ENCODE results near the gene CD14. TPM values are rescaled to one million over a fixed set of nuclear protein-coding genes. Genes with fewer than 3 reads are reported as not detected.

Gene CD14
- total RNA-seq (23.7 TPM), polyA plus RNA-seq (48.6 TPM)
- long read RNA-seq, donor 1 = 0 reads
- long read RNA-seq, donor 2 = 0 reads
- long read RNA-seq, donor 3, transcript CD14-201 (2 exons, 1,886 nt) = major isoform, 10 of 11 reads
- long read RNA-seq, donor 3, partial matches to known transcripts = 0 of 11 reads
- long read RNA-seq, donor 3, other reads (novel, unspliced or antisense) = 0 of 11 reads
- long read RNA-seq, donor 4, transcript CD14-201 (2 exons, 1,886 nt) = major isoform, 5 of 6 reads
- long read RNA-seq, donor 4, partial matches to known transcripts = 0 of 6 reads
- long read RNA-seq, donor 4, other reads (novel, unspliced or antisense) = 0 of 6 reads
- long read RNA-seq, donor 5, transcript CD14-201 (2 exons, 1,886 nt) = major isoform, 35 of 36 reads
- long read RNA-seq, donor 5, partial matches to known transcripts = 0 of 36 reads
- long read RNA-seq, donor 5, other reads (novel, unspliced or antisense) = 0 of 36 reads
- long read RNA-seq, donor 6, transcript CD14-201 (2 exons, 1,886 nt) = major isoform, 8 of 9 reads
- long read RNA-seq, donor 6, partial matches to known transcripts = 0 of 9 reads
- long read RNA-seq, donor 6, other reads (novel, unspliced or antisense) = 0 of 9 reads
- long read RNA-seq, donor 7, transcript CD14-201 (2 exons, 1,886 nt) = major isoform, 7 of 8 reads
- long read RNA-seq, donor 7, partial matches to known transcripts = 0 of 8 reads
- long read RNA-seq, donor 7, other reads (novel, unspliced or antisense) = 0 of 8 reads
- long read RNA-seq, donor 8, transcript CD14-201 (2 exons, 1,886 nt) = major isoform, 8 of 8 reads
- long read RNA-seq, donor 8, partial matches to known transcripts = 0 of 8 reads
- long read RNA-seq, donor 8, other reads (novel, unspliced or antisense) = 0 of 8 reads
- long read RNA-seq, donor 9, transcript CD14-201 (2 exons, 1,886 nt) = major isoform, 7 of 8 reads
- long read RNA-seq, donor 9, partial matches to known transcripts = 0 of 8 reads
- long read RNA-seq, donor 9, other reads (novel, unspliced or antisense) = 0 of 8 reads
- long read RNA-seq, donor 10, transcript CD14-201 (2 exons, 1,886 nt) = major isoform, 15 of 15 reads
- long read RNA-seq, donor 10, partial matches to known transcripts = 0 of 15 reads
- long read RNA-seq, donor 10, other reads (novel, unspliced or antisense) = 0 of 15 reads

GRCh38 chr5:140633021-140633471 is at the start of gene CD14:
Gene CD14, minus strand, starts transcription at chr5:140633175. Its CDS starts 104 bp downstream, at chr5:140633071.
- Histone ChIP-seq H3K4me1 (ENCODE audit: control insufficient read depth in 2 of 2, insufficient read depth in 2 of 2, low read length in 2 of 2) (peaks cover 11 to 17% of the 10 kb centered on the region in 2 donors), H3K9me3 (ENCODE audit: control insufficient read depth in 2 of 2, insufficient read depth in 1 of 2, low read length in 1 of 2) (peaks cover 0 to 2% of the 10 kb centered on the region in 2 donors), H3K4me3 (ENCODE audit: low read length in 2 of 2) (peak within 1 kb of the TSS; percentile 29 to 55), H3K27me3 (ENCODE audit: control insufficient read depth in 2 of 2, insufficient read depth in 1 of 2, low read length in 1 of 2) (peaks cover 26 to 54% of the 10 kb centered on the region in 2 donors), H3K27ac (ENCODE audit: low read depth in 1 of 2, low read length in 1 of 2) (peak within 1 kb of the TSS in 1 of 2 donors; percentile 42), H3K36me3 (ENCODE audit: control insufficient read depth in 2 of 2, insufficient read depth in 2 of 2, low read length in 1 of 2) (no peaks in the 10 kb centered on the region)
- WGBS = 15% methylated on average over 16 of the region's 16 CpGs
- DNase-seq (ENCODE audit: low read depth in 6 of 9, low spot score in 9 of 9) = no peak

- 98% methylated on average over 7 of the region's 7 CpGs for WGBS
These were observed 46.0 kb upstream of the CD14 start for GRCh38 chr5:140678993-140679392.

GRCh38 chr5:140677947-140678346 is 45.0 kb upstream of the CD14 start:
- H3K36me3 ChIP-seq (ENCODE audit: control insufficient read depth in 2 of 2, insufficient read depth in 2 of 2, low read length in 1 of 2) = peaks cover 70 to 76% of the 10 kb centered on the region in 2 donors
- WGBS = 81% methylated on average over 3 of the region's 3 CpGs
- no peak for DNase-seq (ENCODE audit: low read depth in 6 of 9, low spot score in 9 of 9)

More at GRCh38 chr5:140678993-140679392, 46.0 kb upstream of the CD14 start:
- DNase-seq (ENCODE audit: low read depth in 6 of 9, low spot score in 9 of 9) = no peak
- no peak overlapping the region for H3K27ac ChIP-seq (ENCODE audit: low read depth in 1 of 2, low read length in 1 of 2)
- no peak overlapping the region for H3K4me3 ChIP-seq (ENCODE audit: low read length in 2 of 2)
- no peaks in the 10 kb centered on the region for H3K27me3 ChIP-seq (ENCODE audit: control insufficient read depth in 2 of 2, insufficient read depth in 1 of 2, low read length in 1 of 2)
- H3K4me1 ChIP-seq (ENCODE audit: control insufficient read depth in 2 of 2, insufficient read depth in 2 of 2, low read length in 2 of 2) = no peaks in the 10 kb centered on the region
- H3K9me3 ChIP-seq (ENCODE audit: control insufficient read depth in 2 of 2, insufficient read depth in 1 of 2, low read length in 1 of 2) = no peaks in the 10 kb centered on the region
- H3K36me3 ChIP-seq (ENCODE audit: control insufficient read depth in 2 of 2, insufficient read depth in 2 of 2, low read length in 1 of 2) = peaks cover 62 to 70% of the 10 kb centered on the region in 2 donors

GRCh38 chr5:140674629-140675028 is 41.7 kb upstream of the CD14 start:
- Histone ChIP-seq H3K27me3 (ENCODE audit: control insufficient read depth in 2 of 2, insufficient read depth in 1 of 2, low read length in 1 of 2) (no peaks in the 10 kb centered on the region), H3K4me3 (ENCODE audit: low read length in 2 of 2) (no peak overlapping the region), H3K9me3 (ENCODE audit: control insufficient read depth in 2 of 2, insufficient read depth in 1 of 2, low read length in 1 of 2) (no peaks in the 10 kb centered on the region), H3K36me3 (ENCODE audit: control insufficient read depth in 2 of 2, insufficient read depth in 2 of 2, low read length in 1 of 2) (peaks cover 71 to 77% of the 10 kb centered on the region in 2 donors), H3K4me1 (ENCODE audit: control insufficient read depth in 2 of 2, insufficient read depth in 2 of 2, low read length in 2 of 2) (no peaks in the 10 kb centered on the region), H3K27ac (ENCODE audit: low read depth in 1 of 2, low read length in 1 of 2) (no peak overlapping the region)
- no peak for DNase-seq (ENCODE audit: low read depth in 6 of 9, low spot score in 9 of 9)
- over 99% methylated on average over 4 of the region's 4 CpGs for WGBS

More at GRCh38 chr5:140677947-140678346, 45.0 kb upstream of the CD14 start:
- no peaks in the 10 kb centered on the region for H3K4me1 ChIP-seq (ENCODE audit: control insufficient read depth in 2 of 2, insufficient read depth in 2 of 2, low read length in 2 of 2)
- no peaks in the 10 kb centered on the region for H3K9me3 ChIP-seq (ENCODE audit: control insufficient read depth in 2 of 2, insufficient read depth in 1 of 2, low read length in 1 of 2)
- no peak overlapping the region for H3K4me3 ChIP-seq (ENCODE audit: low read length in 2 of 2)
- no peaks in the 10 kb centered on the region for H3K27me3 ChIP-seq (ENCODE audit: control insufficient read depth in 2 of 2, insufficient read depth in 1 of 2, low read length in 1 of 2)
- H3K27ac ChIP-seq (ENCODE audit: low read depth in 1 of 2, low read length in 1 of 2) = no peak overlapping the region

- H3K27me3 ChIP-seq (ENCODE audit: control insufficient read depth in 2 of 2, insufficient read depth in 1 of 2, low read length in 1 of 2) = no peaks in the 10 kb centered on the region
- DNase-seq (ENCODE audit: low read depth in 6 of 9, low spot score in 9 of 9) = no peak
- peaks cover 71 to 77% of the 10 kb centered on the region in 2 donors for H3K36me3 ChIP-seq (ENCODE audit: control insufficient read depth in 2 of 2, insufficient read depth in 2 of 2, low read length in 1 of 2)
- H3K9me3 ChIP-seq (ENCODE audit: control insufficient read depth in 2 of 2, insufficient read depth in 1 of 2, low read length in 1 of 2) = no peaks in the 10 kb centered on the region
- H3K4me1 ChIP-seq (ENCODE audit: control insufficient read depth in 2 of 2, insufficient read depth in 2 of 2, low read length in 2 of 2) = no peaks in the 10 kb centered on the region
- no peak overlapping the region for H3K4me3 ChIP-seq (ENCODE audit: low read length in 2 of 2)
- 98% methylated on average over 2 of the region's 2 CpGs for WGBS
- no peak overlapping the region for H3K27ac ChIP-seq (ENCODE audit: low read depth in 1 of 2, low read length in 1 of 2)
These were observed 41.2 kb upstream of the CD14 start for GRCh38 chr5:140674211-140674610.

GRCh38 chr5:140673187-140673976 is 40.4 kb upstream of the CD14 start, which contains the start of gene DND1:
Gene DND1, minus strand, starts transcription at chr5:140673576. Its CDS starts 34 bp downstream, at chr5:140673542.
- no peak for DNase-seq (ENCODE audit: low read depth in 6 of 9, low spot score in 9 of 9)
- Histone ChIP-seq H3K4me1 (ENCODE audit: control insufficient read depth in 2 of 2, insufficient read depth in 2 of 2, low read length in 2 of 2) (no peaks in the 10 kb centered on the region), H3K36me3 (ENCODE audit: control insufficient read depth in 2 of 2, insufficient read depth in 2 of 2, low read length in 1 of 2) (peaks cover 74 to 81% of the 10 kb centered on the region in 2 donors), H3K27ac (ENCODE audit: low read depth in 1 of 2, low read length in 1 of 2) (no peak within 1 kb of the TSS), H3K27me3 (ENCODE audit: control insufficient read depth in 2 of 2, insufficient read depth in 1 of 2, low read length in 1 of 2) (no peaks in the 10 kb centered on the region), H3K4me3 (ENCODE audit: low read length in 2 of 2) (no peak within 1 kb of the TSS), H3K9me3 (ENCODE audit: control insufficient read depth in 2 of 2, insufficient read depth in 1 of 2, low read length in 1 of 2) (no peaks in the 10 kb centered on the region)
- WGBS = 98% methylated on average over 45 of the region's 45 CpGs

- H3K4me3 ChIP-seq (ENCODE audit: low read length in 2 of 2) = no peak overlapping the region
- 94% methylated on average over 70 of the region's 70 CpGs for WGBS
- no peak for DNase-seq (ENCODE audit: low read depth in 6 of 9, low spot score in 9 of 9)
These were observed 39.6 kb upstream of the CD14 start for GRCh38 chr5:140672455-140673186.

More at GRCh38 chr5:140672455-140673186, 39.6 kb upstream of the CD14 start:
- no peaks in the 10 kb centered on the region for H3K9me3 ChIP-seq (ENCODE audit: control insufficient read depth in 2 of 2, insufficient read depth in 1 of 2, low read length in 1 of 2)
- H3K4me1 ChIP-seq (ENCODE audit: control insufficient read depth in 2 of 2, insufficient read depth in 2 of 2, low read length in 2 of 2) = no peaks in the 10 kb centered on the region
- peaks cover 79 to 84% of the 10 kb centered on the region in 2 donors for H3K36me3 ChIP-seq (ENCODE audit: control insufficient read depth in 2 of 2, insufficient read depth in 2 of 2, low read length in 1 of 2)
- no peak overlapping the region for H3K27ac ChIP-seq (ENCODE audit: low read depth in 1 of 2, low read length in 1 of 2)
- H3K27me3 ChIP-seq (ENCODE audit: control insufficient read depth in 2 of 2, insufficient read depth in 1 of 2, low read length in 1 of 2) = no peaks in the 10 kb centered on the region

All from thymus (tissue), 14 donors.